GM18861 (cell line): ENCODE results near the gene CSF2RB.

ENCODE experiments used
- ATAC-seq: cut with Tn5 transposase; IDR thresholded peaks from one replicate; pipeline ENCODE4 v1.9.1; 2021; ENCODE audit not compliant: unreplicated experiment

Gene CSF2RB

GRCh38 chr22:36934418-36935312 lies 21.2 kb downstream of the CSF2RB start:
- ATAC-seq: no peak

- ATAC-seq: no peak
These were observed 21.8 kb downstream of the CSF2RB start for GRCh38 chr22:36935313-36935610.

GRCh38 chr22:36935694-36936093 lies 22.3 kb downstream of the CSF2RB start:
- no peak for ATAC-seq

- ATAC-seq: no peak
These were observed 23.1 kb downstream of the CSF2RB start for GRCh38 chr22:36936362-36937116.

- no peak for ATAC-seq
These were observed 24.0 kb downstream of the CSF2RB start for GRCh38 chr22:36937319-36938027.

GRCh38 chr22:36938028-36938425 lies 24.6 kb downstream of the CSF2RB start:
- ATAC-seq: no peak

- no peak for ATAC-seq
These were observed 25.5 kb downstream of the CSF2RB start for GRCh38 chr22:36938886-36939285.

GRCh38 chr22:36940676-36941075 lies 27.2 kb downstream of the CSF2RB start:
- no peak for ATAC-seq

- ATAC-seq: no peak
These were observed 29.1 kb downstream of the CSF2RB start for GRCh38 chr22:36942556-36942955.

- no peak for ATAC-seq
These were observed 33.2 kb downstream of the CSF2RB start for GRCh38 chr22:36946421-36947158.

GRCh38 chr22:36948273-36949225 lies 35.1 kb downstream of the CSF2RB start:
- ATAC-seq: no peak

GRCh38 chr22:36950797-36951590 lies 37.6 kb downstream of the CSF2RB start:
- no peak for ATAC-seq

GRCh38 chr22:36951746-36952145 lies 38.3 kb downstream of the CSF2RB start:
- ATAC-seq: no peak

- no peak for ATAC-seq
These were observed 40.0 kb downstream of the CSF2RB start for GRCh38 chr22:36953239-36954080.

GRCh38 chr22:36954251-36955014 lies 41.0 kb downstream of the CSF2RB start:
- no peak for ATAC-seq

GRCh38 chr22:36955691-36956090 lies 42.3 kb downstream of the CSF2RB start:
- ATAC-seq: no peak

- no peak for ATAC-seq
These were observed 44.9 kb downstream of the CSF2RB start for GRCh38 chr22:36958366-36958765.
